ENCODE measurements around the gene FASN.

The FASN gene

DNA sequence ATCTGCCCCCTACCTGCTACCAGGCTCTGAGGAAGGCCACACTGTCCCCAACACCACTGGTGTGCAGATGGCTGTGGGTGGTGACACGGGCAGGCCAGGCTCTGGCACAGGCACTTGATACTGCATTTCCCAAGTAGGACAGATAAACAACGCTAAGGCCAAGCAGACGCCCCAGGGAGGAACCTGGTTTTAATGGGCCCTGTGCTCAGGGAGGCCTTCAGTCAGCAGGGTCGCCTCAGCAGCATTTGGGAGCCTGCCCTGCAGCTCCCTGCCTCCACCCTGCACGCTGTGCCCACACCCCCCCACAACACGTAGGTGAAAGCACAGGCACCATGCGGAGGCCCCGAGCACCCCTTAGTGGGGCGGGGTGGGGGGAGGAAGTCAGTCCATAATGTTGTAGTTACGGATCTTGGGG lies 3.3 kb upstream of the FASN start:
- DNase-seq, result no peak

DNA sequence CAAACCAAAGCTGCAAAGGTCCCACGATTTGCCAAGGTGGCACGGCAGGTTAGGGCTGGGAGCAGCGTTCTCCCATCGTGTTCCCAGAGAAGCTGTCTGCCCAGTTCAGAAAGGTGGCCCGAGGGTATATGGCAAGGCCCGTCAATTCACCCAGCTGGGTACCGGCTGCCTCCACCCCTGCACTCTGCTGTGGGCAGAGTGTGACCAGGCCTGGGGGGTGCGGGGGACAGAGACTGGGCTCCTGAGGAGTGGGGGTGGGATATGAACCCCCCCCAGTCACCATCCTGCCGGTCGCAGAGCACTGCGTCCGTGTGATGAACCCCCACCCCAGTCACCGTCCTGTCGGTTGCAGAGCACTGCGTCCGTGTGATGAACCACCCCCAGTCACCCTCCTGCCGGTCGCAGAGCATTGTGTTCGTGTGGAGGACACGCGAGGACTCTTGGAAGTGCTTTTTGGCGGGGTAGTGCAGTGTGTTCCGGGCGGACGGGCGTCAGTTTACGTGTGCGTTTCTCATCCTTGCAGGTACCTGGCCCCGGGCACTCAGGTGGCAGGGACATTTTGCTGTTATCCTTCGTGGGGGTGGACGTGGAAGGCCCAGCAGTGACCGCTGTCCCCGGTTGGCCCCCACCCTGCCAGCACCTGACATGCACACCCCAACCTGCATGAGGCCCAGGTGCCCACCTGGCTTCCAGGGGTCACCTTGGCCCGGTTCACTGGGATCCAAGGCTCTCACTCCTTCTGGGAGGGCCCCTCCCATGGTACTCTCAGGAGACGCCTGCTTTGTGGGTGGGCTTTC lies 2.7 kb upstream of the FASN start:
- peak in 1 of 2 experiments; percentile 46 for DNase-seq

DNA sequence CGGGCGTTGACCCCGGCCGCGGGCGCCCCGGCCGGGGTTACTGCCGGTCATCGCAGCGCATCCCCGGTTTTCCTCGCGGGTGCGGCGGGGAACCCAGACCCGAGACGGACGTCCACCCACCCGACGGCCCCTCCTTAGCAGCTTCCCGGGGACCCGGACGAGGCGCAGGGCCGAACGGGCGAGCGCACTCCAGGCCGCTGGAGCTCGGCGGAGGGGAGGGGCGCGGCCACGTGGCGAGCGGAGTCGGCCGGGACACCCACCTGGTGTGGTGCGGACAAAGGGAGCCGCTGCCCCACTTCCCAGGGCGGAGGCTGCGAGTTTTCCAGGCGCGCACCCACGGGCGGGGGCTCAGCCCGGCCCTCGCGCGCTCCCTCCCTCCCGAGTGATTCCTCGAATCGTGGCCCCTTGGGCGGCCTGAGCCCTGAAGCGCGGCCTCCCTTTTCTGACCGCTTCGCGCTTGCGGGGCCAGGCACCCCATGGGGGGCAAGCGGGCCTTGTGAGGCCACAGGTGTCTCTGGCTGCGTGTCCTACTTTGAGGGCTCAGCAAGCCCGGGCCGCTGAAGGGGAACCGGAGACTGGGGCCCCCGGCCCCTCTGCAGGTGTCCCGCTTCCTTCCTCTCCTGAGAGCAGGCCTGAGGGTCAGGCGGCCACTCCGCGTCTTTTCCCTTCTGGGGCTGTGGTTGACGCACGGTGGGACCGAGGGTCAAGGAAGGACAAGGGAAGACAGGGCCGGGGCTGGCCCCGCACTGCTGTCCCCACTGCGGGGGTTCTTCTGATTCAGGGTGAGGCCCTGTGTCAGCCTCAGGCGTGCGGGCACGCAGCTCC lies 1.1 kb upstream of the FASN start:
- DNase-seq, result peak in 1 of 2 experiments; percentile 85

DNA sequence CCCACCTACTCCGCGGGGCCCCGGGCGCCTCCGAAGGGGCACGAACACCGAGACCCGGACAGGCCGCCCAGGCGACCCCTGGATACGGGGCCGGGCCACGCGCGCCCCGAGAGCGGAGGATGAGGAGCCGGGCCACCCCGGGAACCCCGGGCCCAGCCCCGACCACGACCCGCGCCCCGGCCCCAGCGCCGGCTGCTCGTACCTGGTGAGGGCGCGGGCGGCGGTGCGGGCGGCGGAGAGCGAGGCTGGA lies 192 bp downstream of the FASN start:
- no peak for DNase-seq

DNA sequence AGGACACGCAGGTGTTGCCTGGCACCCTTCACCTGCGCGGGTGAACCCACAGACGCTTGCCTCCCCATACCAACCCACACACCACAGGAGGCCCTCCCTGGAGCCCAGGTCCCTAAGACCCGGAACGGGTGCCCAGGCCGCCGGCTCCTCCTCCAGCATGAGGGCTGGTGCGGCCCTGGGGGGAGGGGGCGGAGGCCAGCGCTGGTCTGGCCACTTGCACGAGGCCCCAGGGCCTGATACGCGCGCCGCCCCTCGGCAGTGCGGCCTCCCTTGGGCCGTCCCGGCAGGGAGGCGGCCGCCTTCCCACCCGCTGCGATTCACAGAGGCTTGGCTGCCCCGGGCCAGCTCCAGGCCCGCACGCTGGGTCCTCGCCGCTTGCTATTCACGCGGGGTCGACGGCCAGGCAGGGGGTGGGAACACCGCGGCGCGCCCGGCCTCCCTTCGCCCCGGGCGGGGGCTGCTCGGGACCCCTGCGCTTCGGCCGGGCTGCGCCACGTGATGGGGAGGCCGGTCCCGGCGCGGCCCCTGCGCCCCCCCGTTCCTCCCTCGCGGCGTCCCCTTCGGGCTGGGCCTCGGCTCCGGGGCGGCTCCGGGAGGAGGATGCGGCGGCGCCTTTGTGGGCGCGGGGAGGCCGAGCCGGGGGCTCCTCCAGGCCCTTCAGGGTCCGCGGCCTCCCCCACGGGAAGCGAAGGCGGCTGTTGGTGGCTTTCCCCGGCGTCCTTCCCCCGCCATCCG lies 685 bp downstream of the FASN start:
- peak in 1 of 2 experiments; percentile 63 for DNase-seq

DNA sequence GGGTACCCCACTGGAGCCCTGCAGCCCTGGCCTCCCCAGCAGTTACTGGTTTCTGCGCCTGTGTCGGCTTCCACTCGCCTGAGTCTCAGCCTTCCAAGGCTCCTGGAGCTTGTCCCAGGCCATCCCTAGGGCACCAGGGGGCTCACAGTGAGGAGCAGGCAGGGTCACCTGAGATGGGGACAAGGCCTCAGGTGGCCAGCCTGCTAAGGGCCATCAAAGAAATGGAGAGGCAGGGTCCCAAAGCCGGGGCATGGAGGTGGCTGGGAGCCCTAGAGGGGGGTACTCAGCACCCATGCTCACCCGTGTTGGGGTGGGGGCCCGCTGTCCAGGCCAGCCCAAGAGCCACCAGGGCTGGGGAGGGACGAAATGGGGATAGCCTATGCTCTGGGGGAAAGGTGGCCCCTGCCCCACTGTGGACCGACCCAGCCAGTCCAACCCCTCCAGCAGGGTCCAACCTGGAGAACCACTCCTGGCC lies 1.3 kb downstream of the FASN start:
- no peak for DNase-seq

DNA sequence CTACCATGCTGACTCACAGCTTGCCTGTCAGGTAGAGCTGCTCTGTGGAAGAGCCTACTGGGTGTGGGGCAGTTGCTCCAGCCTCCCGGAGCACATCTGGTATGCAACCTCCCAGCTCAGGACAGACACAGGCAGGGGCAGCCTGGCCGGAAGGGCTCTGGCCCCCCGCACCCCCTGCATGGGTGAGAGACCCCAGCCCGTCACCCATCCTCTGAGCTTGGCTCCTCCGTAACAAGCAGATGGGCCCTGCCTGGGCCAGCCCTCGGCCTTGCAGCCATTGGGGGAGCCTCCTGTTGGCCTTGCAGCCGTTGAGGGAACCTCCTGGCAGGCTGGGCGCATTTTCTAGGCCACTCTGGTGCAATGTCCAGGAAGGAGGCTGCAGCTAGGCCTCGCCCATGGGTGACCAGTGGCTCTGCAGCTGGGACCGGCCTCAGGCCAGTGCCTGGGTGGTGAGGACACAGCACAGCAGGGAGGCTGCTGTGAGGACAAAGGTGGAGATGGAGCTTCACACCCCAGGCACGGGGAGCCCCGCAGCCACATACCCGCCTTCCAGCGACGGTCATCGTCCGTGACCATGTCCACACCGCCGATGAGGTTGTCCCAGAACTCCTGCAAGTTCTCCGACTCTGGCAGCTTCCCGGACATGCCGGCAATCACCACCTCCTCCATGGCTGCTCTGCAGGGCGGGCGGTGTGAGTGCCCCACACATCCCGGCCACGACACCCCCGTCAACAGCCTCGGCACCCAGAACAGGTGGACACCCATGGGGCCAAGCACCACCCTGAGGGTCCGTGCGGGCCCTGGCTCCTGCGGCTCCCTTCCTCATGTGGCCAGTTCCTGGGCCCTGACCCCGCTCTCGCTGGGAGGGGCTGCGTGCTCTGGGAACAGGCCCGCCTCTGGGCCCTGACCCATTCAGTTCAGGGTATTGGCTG lies 2.0 kb downstream of the FASN start:
- DNase-seq, result peak in 1 of 2 experiments; percentile 34

DNA sequence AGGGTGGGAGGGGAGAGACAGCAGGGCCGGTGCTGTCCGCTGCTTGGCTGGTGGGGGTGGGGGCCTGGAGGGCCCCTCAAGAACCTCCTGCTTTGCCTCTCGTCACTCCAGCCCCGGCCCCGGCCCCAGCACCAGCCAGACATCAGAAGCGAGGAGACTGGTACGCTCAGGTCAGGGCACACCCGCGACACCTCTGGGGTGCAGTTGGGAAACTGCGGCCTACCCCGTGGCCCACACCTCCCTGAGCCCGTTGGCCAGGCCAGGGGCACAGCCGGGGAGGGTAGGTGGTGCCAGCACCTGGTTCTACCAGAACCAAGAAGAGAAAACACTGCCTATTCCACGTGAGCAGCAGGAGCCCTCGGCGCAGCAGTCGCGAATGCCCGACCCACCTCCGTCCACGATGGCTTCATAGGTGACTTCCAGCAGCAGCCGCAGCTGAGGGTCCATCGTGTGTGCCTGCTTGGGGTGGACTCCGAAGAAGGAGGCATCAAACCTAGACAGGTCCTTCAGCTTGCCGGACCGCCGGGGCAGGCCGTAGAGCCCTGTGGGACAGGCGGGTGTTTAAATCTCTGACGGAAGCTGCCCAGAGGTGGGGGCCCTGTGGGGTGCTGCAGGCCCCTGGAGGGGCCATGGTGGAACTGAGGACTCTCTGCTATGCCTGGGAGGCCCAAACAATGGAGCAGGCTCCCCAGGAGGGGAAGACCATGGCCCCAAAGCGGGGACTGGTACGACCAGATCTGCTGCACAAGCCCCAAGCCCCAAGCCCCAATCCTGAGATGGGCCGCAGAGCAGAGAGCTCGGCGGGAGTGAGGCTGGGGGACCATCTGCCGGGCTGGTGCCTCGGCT lies 2.9 kb downstream of the FASN start:
- no peak for DNase-seq

DNA sequence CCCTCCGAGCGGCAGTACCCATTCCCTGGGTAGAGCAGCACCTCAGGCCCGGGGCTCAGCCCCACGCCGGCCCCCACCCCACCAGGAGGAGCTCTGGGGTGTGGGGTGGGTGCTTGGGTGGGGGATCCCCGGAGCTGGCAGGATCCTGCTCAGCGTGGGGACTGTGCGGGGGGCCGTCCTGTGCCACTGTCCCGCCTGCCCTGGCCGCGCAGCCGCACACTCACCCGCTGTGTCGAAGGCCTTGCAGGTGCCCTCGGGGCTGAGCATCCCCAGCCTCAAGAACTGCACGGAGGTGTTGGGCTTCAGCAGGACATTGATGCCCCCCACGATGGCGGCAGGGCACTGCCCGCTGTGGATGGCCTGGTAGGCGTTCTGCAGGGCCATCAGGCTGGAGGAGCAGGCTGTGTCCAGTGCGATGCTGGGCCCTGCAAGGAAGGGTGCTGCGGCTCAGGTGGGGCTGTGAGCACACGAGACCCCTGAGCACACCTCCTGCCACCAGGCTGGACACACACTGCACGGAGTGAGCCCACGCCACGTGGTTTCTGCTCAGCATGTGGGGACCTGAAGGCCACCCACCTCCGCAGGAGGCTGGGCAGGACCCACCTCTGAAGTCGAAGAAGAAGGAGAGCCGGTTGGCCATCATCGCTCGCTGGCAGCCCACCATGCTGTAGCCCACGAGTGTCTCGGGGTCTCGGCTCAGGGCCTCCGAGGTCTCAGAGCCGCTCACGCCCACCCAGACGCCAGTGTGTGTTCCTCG lies 4.9 kb downstream of the FASN start:
- no peak for DNase-seq

DNA sequence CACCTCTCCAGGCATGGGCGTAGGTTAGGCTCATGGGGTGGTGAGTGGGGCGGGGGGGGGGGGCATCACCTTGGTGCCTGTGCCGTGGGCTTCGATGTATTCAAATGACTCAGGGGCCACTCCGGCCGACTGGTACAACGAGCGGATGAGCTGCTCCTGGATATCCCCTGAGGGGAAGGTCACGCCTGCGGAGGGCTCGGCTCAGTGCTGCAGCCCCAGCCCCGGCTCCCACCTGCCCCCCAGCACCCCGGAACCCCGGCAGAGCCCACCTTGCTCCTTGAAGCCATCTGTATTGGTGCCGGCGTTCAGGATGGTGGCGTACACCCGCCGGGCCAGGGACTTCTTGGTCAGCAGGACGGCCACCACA lies 5.4 kb downstream of the FASN start:
- no peak for DNase-seq

DNA sequence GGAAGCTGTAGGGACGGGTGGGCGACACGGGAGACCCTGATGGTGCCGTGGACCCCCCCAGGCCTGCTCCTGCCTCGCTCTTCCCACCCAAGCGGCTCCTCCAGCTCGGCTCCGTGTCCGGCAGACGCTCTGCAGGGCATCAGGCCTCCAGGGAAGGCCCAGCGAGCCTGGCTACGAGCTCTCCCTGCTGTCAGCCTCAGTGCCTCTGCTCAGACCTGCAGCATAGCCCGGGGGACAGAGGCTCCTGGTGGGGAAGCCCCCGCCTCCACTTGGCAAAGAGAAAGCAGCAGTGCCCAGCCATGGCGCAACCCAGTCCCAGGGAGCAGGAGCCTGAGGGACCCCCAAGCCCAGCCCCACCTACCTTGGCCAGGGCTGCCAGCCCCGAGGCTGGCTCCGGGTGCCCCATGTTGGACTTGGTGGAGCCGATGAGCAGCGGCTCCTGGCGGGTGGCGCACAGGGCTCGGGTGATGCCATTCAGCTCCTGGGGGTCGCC lies 5.9 kb downstream of the FASN start:
- no peak for DNase-seq

DNA sequence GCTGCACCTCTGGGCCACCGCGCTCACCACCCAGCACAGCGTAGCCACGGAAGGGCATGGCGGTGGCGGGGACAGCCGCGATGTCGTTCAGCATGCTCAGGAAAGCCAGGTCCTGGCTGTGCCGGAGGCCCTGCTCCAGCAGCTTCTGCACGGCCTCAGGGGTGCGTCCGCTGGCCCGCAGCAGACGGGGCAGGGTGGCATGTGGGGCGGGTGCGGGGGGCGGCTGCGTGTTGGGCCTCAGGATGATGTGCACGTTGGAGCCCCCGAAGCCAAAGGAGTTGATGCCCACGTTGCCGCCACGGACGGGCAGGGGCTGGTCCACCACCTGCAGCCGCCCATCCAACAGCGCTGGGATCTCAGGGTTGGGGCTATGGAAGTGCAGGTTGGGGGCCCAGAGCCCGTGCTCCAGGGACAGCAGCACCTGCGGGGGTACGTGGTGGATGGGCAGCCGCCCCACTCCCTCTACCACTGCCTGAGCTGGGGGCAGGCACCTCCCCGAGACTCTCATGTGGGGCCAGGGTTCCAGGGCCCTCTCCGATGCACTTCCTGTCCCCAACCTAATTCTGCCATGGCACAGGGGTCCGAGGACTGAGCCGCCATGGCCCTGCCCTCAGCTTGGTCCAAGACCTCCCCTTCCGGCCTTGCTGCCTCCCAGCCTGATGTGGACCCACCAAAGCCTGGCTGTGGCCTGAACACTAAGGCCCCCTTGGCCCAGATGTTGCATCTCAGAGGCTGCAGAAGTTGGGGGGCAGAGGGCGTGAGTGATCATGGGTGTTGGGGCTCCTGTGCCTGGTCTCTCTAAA lies 6.6 kb downstream of the FASN start:
- DNase-seq, result no peak

DNA sequence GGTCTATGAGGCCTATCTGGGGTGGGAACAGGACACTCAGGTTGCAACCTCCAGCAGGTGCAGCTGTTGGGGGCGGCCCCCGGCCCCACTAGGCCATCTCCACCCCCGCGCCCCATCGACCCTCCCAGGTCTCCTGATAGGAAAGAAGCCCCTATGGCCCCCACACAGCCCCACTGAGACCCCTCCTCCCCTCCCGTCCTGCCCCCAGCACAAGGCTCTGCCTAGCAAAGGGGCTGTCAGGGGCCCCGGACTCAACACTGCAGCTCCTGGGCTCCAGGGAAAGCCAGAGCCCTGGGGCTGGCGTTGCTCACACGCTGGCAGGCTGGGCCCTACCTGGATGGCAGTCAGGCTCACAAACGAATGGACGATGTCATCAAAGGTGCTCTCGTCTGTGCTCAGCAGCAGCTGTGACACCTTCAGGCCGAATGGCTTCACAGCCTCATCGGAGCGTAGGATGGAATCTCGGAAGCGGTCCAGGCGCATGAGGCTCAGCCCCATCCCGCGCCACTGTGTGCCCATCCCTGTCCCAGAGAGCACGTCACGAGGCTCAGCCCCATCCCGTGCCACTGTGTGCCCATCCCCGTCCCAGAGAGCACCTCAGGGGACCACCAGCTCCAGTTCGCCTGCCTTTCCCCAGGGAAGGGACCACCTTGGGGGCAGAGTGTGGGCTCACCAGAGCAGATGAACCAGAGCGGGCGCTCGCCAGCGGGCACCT lies 7.3 kb downstream of the FASN start:
- DNase-seq, result no peak

DNA sequence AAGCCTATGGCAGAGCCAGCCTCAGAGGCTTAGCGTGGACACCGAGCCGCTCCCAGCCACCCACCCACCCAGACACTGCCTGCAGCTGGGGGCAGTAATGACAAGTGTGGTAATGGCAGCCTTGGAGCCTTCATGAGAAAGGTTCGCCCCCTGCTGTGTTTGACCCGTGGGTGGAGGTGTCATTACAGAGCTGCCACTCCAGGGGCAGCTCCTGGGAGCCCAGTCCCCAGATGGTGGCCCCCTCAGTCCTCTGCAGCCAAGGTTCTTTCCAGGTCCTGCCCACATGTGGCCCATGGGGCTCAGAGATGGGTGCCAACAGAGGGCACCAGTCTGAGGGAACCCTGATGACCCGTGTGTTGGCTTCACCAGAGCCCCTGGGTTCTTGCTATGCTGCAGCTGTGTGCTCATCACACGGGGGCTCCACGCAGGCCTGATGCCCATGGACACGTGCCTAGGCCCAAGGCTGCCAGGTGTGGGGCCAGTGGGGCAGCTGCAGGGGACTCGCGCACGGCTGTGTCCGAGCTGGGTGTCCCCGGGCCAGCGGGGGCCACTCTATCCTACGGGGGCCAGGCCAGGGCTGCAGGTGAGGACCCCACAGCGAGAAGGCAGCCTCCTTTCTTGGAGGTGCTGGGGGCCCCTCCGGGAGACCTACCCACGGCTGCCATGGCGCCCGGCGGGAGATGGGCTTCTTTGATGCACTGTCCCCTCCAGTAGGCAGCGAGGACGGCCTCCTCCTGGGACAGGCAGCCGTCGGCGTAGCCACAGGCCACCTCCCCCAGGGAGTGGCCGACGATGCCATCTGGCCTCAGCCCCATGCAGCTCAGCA lies 8.1 kb downstream of the FASN start:
- DNase-seq, result no peak

DNA sequence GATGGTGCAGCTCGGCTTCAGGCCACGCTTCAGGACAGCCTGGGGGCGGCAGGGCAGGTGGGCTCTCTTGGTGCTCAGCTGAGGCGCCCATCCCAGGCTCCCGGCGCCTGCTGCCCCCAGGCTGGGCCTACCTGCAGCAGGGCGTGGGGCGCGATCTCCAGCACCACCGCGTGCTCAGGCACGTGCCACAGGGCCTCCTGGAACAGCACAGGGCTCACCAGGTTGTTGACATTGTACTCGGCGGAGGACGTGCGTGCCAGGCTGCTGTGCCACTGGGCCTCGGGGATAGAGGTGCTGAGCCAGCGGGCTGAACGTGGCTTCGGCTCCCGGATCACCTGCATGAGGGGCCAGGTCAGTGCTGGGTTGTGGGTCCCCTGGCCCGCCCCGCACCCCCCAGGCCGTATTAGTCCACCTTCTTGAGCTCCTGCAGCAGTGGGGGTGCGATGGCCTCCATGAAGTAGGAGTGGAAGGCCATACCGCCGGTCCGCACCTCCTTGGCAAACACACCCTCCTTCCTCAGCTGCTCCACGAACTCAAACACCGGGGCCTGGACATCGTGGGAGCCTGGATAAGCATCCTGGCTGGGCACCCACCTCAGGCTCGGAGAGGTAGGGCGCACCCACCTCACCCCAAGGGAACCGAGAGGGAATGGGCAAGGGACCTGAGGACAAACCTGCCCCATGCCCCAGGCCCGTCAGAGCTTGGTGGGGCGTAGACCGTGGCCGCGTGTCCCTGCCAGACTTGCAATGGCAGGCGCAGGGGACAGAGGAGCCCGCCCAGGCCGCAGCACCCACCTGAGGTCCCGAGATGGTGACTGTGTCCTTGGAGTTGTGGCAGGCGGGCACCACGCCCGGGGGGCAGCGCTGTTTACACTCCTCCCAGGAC lies 9.0 kb downstream of the FASN start:
- no peak for DNase-seq

DNA sequence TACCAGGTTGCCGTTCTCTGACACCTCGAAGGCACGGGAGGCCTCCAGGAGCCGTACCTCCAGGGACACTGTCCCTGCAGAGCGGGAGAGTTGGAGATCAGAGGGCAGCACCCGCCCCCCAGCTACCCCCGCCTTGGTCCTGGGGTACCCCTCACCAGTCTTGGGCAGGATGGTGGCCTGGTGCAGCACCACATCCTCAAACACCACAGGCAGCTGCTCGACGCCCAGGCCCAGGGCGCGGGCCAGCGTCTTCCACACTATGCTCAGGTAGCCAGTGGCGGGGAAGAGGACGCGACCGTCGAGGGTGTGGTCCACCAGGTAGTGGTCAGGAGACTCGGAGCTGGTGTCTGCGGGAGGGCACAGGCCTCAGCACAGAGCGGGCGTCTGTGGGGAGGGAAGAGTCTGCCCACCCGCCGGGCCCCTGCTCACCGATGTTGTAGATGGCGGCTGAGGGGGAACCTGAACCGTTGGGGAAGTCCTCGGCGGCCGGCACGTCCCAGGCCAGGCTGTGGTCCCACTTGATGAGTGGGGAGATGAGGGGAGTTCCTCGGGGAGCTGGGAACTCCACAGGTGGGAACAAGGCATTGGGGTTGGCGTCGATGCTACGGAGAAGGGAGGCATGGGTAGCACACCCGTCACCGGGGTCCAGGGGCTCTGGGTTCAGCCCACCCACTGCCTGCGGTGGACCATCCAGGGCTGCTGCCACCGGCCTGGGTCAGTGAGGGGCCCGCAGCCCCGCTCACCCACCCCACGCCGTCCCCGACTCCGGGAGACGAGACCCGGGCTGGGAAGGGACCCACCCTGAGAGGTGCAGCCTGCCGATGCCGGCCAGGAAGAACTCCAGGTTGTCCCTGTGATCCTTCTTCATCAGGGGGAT lies 9.8 kb downstream of the FASN start:
- DNase-seq, result no peak

All from NCI-H526 (cell line).